ENCODE measurements around the gene MYBPC3. TPM values are rescaled to one million over a fixed set of nuclear protein-coding genes. Genes with fewer than 3 reads are reported as not detected.

MYBPC3 gene
- not detected for total RNA-seq

DNA sequence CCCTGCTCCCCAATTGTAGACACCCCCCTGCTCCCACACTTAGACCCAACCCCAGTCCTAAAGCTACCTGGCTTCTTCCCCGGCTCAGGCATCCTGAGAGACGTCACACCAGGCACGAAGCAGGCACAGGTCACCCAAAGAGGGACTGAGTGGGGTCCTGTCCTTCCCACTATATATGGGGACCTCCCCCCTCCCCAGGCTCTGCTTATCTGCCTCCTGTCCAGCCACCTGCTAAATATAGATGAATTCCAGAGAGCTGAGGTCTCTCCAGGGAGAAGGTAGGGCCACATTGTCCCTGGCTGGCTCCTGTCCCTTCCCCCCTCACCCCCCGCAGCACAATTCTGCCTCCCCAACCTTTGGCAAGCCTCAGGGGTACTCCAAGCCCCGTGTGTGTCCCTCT is at the start of gene MYBPC3:
MYBPC3 (minus strand) TSS at position 147 of the 400 bp plus-strand sequence; CDS start at position 92, 55 bp downstream.
- no peak for DNase-seq

GRCh38 chr11:47400768-47401279 is 48.3 kb upstream of the MYBPC3 start:
- intact Hi-C loops (cut with DNase I, micrococcal nuclease): loop anchor here in 1 of 2 experiments (10.0 kb wide), 1 partner anchor 466 kb away; the partner anchor contains the start of gene CSTPP1
- no peaks in the 10 kb centered on the region for H3K27me3 Mint-ChIP-seq
- no peaks in the 10 kb centered on the region for H3K36me3 Mint-ChIP-seq (ENCODE audit: low read depth)
- H3K4me1 Mint-ChIP-seq: peaks cover 10% of the 10 kb centered on the region
- peak overlapping the region; percentile 67 for H3K4me3 Mint-ChIP-seq
- peak; percentile 4 for ATAC-seq
- POLR2A ChIA-PET: interaction anchor here (0.6 to 2.0 kb wide), 2 partner anchors 130 to 152 kb away, joined by 3 to 4 read pairs; partner anchors contain the start of gene ACP2
- DNase-seq: no peak
- no peaks in the 10 kb centered on the region for H3K9me3 Mint-ChIP-seq (ENCODE audit: low read depth)
- CTCF ChIA-PET: interaction anchor here (2.8 kb wide), 1 partner anchor 27 kb away, joined by 21 read pairs; no protein-coding TSS in a partner anchor
- peak overlapping the region; percentile 82 for H3K27ac Mint-ChIP-seq

More for the DNA sequence above, at the start of gene MYBPC3:
- POLR2A ChIA-PET: no interaction called here
- ATAC-seq: no peak
- CTCF ChIA-PET: interaction anchor here (1.2 to 1.5 kb wide), 2 partner anchors 21 to 52 kb away, joined by 4 to 5 read pairs; no protein-coding TSS in a partner anchor
- intact Hi-C loops (cut with DNase I, micrococcal nuclease): loop anchor here in 1 of 2 experiments (10.0 kb wide), 1 partner anchor 468 kb away; no protein-coding TSS in a partner anchor
- H3K27me3 Mint-ChIP-seq: no peaks in the 10 kb centered on the region
- H3K27ac Mint-ChIP-seq: no peak within 1 kb of the TSS
- H3K4me1 Mint-ChIP-seq: no peaks in the 10 kb centered on the region
- no peaks in the 10 kb centered on the region for H3K36me3 Mint-ChIP-seq (ENCODE audit: low read depth)
- H3K4me3 Mint-ChIP-seq: no peak within 1 kb of the TSS
- H3K9me3 Mint-ChIP-seq (ENCODE audit: low read depth): no peaks in the 10 kb centered on the region

GRCh38 chr11:47399860-47400767 is 47.6 kb upstream of the MYBPC3 start:
- peaks cover 16% of the 10 kb centered on the region for H3K4me1 Mint-ChIP-seq
- H3K4me3 Mint-ChIP-seq: peak overlapping the region; percentile 67
- H3K27me3 Mint-ChIP-seq: no peaks in the 10 kb centered on the region
- ChIA-PET CTCF (interaction anchor here (0.7 to 2.8 kb wide), 3 partner anchors 10 to 26 kb away, joined by 3 to 21 read pairs (median 18); no protein-coding TSS in a partner anchor), POLR2A (interaction anchor here (2.0 kb wide), 1 partner anchor 151 kb away, joined by 4 read pairs; the partner anchor contains the start of gene ACP2)
- ATAC-seq: peak; percentile 77
- DNase-seq: peak; percentile 46
- intact Hi-C loops (cut with DNase I, micrococcal nuclease): loop anchor here in 1 of 2 experiments (10.0 kb wide), 1 partner anchor 465 kb away; the partner anchor contains the start of gene CSTPP1
- peak overlapping the region; percentile 82 for H3K27ac Mint-ChIP-seq
- H3K36me3 Mint-ChIP-seq (ENCODE audit: low read depth): no peaks in the 10 kb centered on the region
- H3K9me3 Mint-ChIP-seq (ENCODE audit: low read depth): no peaks in the 10 kb centered on the region

DNA sequence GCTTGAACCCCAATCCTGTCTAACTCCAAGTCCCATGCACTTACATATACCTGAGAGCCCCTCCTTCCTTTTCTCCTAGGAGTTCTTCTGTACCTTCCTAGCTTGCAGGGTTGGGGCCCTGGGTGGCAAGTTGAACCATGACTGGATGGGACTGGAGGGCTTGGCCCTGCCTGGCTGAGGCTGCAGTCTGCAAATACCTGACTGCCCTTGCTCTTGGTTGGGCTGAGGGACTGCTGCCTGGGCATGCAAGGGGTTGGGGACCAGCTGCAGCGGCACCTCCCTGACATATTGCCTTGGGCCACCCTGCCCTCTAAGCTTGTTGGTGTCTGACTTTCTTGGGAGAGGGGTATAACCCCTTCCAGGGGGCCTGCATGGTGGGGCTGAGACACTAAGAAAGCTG is 46.0 kb upstream of the MYBPC3 start:
- Mint-ChIP-seq H3K36me3 (ENCODE audit: low read depth) (no peaks in the 10 kb centered on the region), H3K9me3 (ENCODE audit: low read depth) (no peaks in the 10 kb centered on the region), H3K4me3 (no peak overlapping the region), H3K4me1 (peaks cover 25% of the 10 kb centered on the region), H3K27ac (no peak overlapping the region), H3K27me3 (no peaks in the 10 kb centered on the region)
- ATAC-seq: no peak
- DNase-seq: no peak
- intact Hi-C loops (cut with DNase I, micrococcal nuclease): no loop called here
- POLR2A ChIA-PET: no interaction called here
- CTCF ChIA-PET: interaction anchor here (0.6 to 2.8 kb wide), 4 partner anchors 11 to 134 kb away, joined by 3 to 21 read pairs (median 10); no protein-coding TSS in a partner anchor

DNA sequence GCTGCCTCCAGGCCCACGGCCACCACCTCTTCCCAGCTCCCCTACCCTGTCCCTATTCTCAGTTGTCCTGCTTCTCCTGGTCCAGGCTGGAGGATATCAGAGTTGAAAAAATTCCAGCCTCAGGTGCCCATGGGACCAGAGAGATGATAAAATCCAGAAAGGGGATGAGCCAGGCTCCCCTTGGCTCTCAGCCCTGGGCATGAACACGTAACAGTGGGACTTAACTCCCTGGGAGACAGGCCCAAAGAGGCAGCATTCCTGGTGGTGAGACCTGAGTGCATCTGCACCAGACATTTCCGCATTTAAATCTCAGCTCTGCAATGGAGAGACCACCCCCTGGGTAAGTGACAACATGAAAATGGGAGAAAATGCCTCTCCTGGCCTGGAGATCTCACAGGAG is 45.5 kb upstream of the MYBPC3 start:
- ChIA-PET CTCF (interaction anchor here (1.4 to 2.8 kb wide), 3 partner anchors 14 to 25 kb away, joined by 4 to 21 read pairs (median 18); no protein-coding TSS in a partner anchor), POLR2A (no interaction called here)
- no peak for ATAC-seq
- Mint-ChIP-seq H3K36me3 (ENCODE audit: low read depth) (no peaks in the 10 kb centered on the region), H3K4me3 (no peak overlapping the region), H3K4me1 (peaks cover 27% of the 10 kb centered on the region), H3K27me3 (no peaks in the 10 kb centered on the region), H3K9me3 (ENCODE audit: low read depth) (no peaks in the 10 kb centered on the region), H3K27ac (no peak overlapping the region)
- intact Hi-C loops (cut with DNase I, micrococcal nuclease): no loop called here
- DNase-seq: no peak

DNA sequence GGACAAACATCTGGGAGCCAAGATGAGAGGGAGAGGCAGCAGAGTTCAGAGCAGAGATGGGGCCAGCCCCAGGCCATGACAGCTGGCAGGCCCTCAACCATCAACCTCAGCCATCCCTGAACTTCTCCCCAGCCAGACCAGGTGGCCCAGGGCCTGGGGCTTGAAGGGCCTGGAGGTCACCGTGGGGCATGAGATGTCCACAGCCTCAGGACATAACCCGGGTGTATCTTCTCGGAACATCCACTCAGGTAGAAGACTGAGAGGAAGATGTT is 43.5 kb upstream of the MYBPC3 start:
- CTCF ChIA-PET: no interaction called here
- intact Hi-C loops (cut with DNase I, micrococcal nuclease): no loop called here
- Mint-ChIP-seq H3K27me3 (no peaks in the 10 kb centered on the region), H3K36me3 (ENCODE audit: low read depth) (no peaks in the 10 kb centered on the region), H3K27ac (peak overlapping the region; percentile 95), H3K4me3 (no peak overlapping the region), H3K9me3 (ENCODE audit: low read depth) (no peaks in the 10 kb centered on the region), H3K4me1 (peaks cover 27% of the 10 kb centered on the region)
- ATAC-seq (no peak), DNase-seq (no peak)
- POLR2A ChIA-PET: no interaction called here

- DNase-seq: no peak
- ChIA-PET CTCF (interaction anchor here (0.8 kb wide), 1 partner anchor 147 kb away, joined by 4 read pairs; the partner anchor contains the start of gene ACP2), POLR2A (no interaction called here)
- peak overlapping the region; percentile 95 for H3K27ac Mint-ChIP-seq
- H3K9me3 Mint-ChIP-seq (ENCODE audit: low read depth): no peaks in the 10 kb centered on the region
- H3K27me3 Mint-ChIP-seq: no peaks in the 10 kb centered on the region
- H3K36me3 Mint-ChIP-seq (ENCODE audit: low read depth): no peaks in the 10 kb centered on the region
- H3K4me3 Mint-ChIP-seq: no peak overlapping the region
- intact Hi-C loops (cut with DNase I, micrococcal nuclease): loop anchor here in 1 of 2 experiments (2.0 kb wide), 1 partner anchor 13 kb away; the partner anchor contains the start of gene SLC39A13
- no peak for ATAC-seq
- H3K4me1 Mint-ChIP-seq: peaks cover 24% of the 10 kb centered on the region
Measured at GRCh38 chr11:47395223-47396048, 42.9 kb upstream of the MYBPC3 start.

DNA sequence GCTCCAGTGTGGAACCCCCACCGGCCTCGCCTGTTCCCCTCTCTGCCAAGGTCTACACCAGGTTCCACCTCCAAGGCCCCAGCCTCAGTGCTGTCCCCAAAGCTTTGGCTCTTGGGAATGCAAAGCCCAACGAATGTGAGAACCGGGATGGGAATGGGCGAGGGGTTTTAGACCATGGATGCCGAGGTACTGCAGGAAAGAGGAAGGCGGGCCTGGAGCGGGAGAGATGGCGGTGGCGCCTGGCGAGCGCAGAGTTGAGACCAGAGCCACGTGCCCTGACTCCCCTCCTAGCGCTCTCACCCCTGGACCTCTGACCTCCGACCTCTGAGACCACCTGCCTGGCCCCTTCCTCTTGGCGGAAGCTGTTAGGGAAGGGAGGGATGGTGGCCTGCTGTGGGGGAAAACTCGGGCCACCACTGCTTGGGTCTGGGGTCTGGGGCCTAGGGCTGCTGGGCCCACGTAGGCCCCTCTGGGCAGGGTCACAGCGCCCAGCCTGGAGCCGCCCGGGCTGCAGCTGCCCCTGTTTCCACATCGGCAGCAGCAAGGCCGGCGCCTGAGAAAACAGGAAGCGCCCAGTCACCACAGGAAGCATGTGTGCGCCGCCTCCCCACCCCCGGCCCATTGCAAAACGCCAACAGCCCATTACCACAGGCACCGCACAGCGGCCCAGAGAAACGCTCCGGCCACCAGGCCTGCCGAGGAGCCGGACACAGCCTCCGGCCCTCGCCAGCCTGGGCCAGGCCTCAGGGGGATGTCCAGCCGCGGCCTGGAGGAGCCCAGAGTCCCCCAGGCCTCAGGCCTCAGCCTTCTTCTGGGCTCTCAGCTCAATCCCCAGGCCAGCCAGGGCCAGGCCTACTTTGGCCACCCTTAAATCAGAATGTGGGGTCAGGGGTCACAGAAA is 42.1 kb upstream of the MYBPC3 start:
- DNase-seq (peak; percentile 80), ATAC-seq (peak; percentile 89)
- Mint-ChIP-seq H3K9me3 (ENCODE audit: low read depth) (no peaks in the 10 kb centered on the region), H3K27me3 (no peaks in the 10 kb centered on the region), H3K36me3 (ENCODE audit: low read depth) (no peaks in the 10 kb centered on the region), H3K4me1 (peaks cover 23% of the 10 kb centered on the region), H3K27ac (peak overlapping the region; percentile 95), H3K4me3 (peak overlapping the region; percentile 23)
- intact Hi-C loops (cut with DNase I, micrococcal nuclease): loop anchor here in 1 of 2 experiments (1.0 to 2.0 kb wide), 2 partner anchors 14 to 20 kb away; partner anchors contain the start of gene SLC39A13
- POLR2A ChIA-PET: no interaction called here
- CTCF ChIA-PET: interaction anchor here (0.8 to 1.9 kb wide), 2 partner anchors 20 to 146 kb away, joined by 4 to 9 read pairs; partner anchors contain the start of gene ACP2

GRCh38 chr11:47394050-47394321 is 41.5 kb upstream of the MYBPC3 start:
- CTCF ChIA-PET: interaction anchor here (1.2 to 1.9 kb wide), 2 partner anchors 9 to 20 kb away, joined by 3 to 9 read pairs; no protein-coding TSS in a partner anchor
- intact Hi-C loops (cut with DNase I, micrococcal nuclease): loop anchor here in 1 of 2 experiments (1.0 to 2.0 kb wide), 2 partner anchors 15 to 20 kb away; partner anchors contain the start of gene SLC39A13
- Mint-ChIP-seq H3K4me1 (peaks cover 25% of the 10 kb centered on the region), H3K27me3 (no peaks in the 10 kb centered on the region), H3K27ac (peak overlapping the region; percentile 95), H3K4me3 (peak overlapping the region; percentile 23), H3K9me3 (ENCODE audit: low read depth) (no peaks in the 10 kb centered on the region), H3K36me3 (ENCODE audit: low read depth) (no peaks in the 10 kb centered on the region)
- POLR2A ChIA-PET: no interaction called here
- ATAC-seq (no peak), DNase-seq (no peak)

Data from activated CD4-positive, alpha-beta T cell treated with anti-CD3 and anti-CD28 coated beads for 36 hours (primary cell).